Body of pancreas (tissue), 4 donors: ENCODE measurements around the gene RAN.

Experiments used
- CTCF ChIP-seq, 7 experiments: fragments of 450-650 bp in 4 of 7; fragments of 200-600 bp in 3 of 7; sonication (generic) in 3 of 7; IDR thresholded peaks; one replicate each; pipeline ENCODE4 v1.5.1; 2016 to 2019; ENCODE audit warnings: antibody characterized with exemption in 7 of 7
- POLR2A ChIP-seq, 3 donors: fragments of 450-650 bp; IDR thresholded peaks; one replicate each; pipeline ENCODE4 v1.6.1; 2016; ENCODE audit warnings: antibody characterized with exemption in 3 of 3, mild to moderate bottlenecking in 2 of 3

- no peak for TF ChIP-seq CTCF (IDR thresholded peaks at IDR 0.05)
- TF ChIP-seq POLR2A (IDR thresholded peaks at IDR 0.05), result no peak
Measured at GRCh38 chr12:130847112-130847511, 24.8 kb upstream of the RAN start.
